ENCODE measurements around the gene HLF. TPM values are rescaled to one million over a fixed set of nuclear protein-coding genes. Genes with fewer than 3 reads are reported as not detected.

HLF gene
- total RNA-seq, 1 experiment from 2014 or later: not detected

DNA sequence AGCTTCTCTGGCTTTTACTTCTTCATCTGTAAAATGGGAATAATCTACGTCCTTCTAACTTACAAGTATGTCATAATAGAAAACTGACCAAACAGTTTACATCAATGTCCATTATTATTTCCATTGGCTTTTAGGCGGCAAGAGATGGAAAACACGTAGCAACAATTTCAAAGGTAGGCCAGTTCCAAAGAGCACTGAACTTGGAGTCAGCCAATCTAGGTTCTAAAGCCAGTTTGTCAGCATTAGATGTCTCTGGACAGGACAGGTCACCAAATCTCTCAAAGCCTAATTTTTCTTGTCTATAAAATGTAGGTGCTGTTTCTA, 17.6 kb downstream of the HLF start:
- Histone ChIP-seq H3K4me3 (ENCODE audit: low read length) (no peak overlapping the region), H3K4me1 (ENCODE audit: low read length) (no peaks in the 10 kb centered on the region), H3K36me3 (ENCODE audit: insufficient read depth, low read length) (no peaks in the 10 kb centered on the region), H3K27ac (ENCODE audit: low read length) (no peak overlapping the region), H2AFZ (ENCODE audit: low read length) (no peak overlapping the region), H3K9ac (ENCODE audit: low read length) (no peak overlapping the region), H3K79me2 (ENCODE audit: low read length) (no peaks in the 10 kb centered on the region), H3K9me2 (replicated peaks; ENCODE audit: insufficient read depth, low read length) (no peaks in the 10 kb centered on the region), H3K4me2 (ENCODE audit: low read depth, low read length, poor library complexity, severe bottlenecking) (no peak overlapping the region), H4K20me1 (ENCODE audit: insufficient read depth, low read depth, low read length) (no peaks in the 10 kb centered on the region), H3K9me3 (ENCODE audit: low read length) (no peaks in the 10 kb centered on the region), H3K27me3 (ENCODE audit: low read length) (no peaks in the 10 kb centered on the region)
- DNase-seq: no peak

DNA sequence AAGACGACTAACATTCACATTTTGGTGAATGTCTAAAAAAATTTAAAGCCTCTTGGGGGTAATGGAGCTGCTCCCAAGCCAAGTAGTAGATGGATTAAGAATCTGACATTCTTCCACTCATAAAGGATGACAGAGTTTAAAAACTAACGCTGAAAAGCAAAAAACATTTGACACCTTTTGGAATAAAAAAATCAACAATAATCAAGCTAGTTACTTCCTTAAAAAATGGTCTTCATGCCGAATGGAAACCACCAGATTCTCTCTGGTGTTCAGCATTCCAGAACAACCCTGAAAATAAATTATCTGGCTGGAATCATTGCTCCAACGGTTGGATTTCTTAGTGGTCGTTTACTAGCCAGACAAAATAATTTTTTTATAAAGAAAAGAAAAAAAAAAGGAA, 18.0 kb downstream of the HLF start:
- Histone ChIP-seq H3K4me1 (ENCODE audit: low read length) (no peaks in the 10 kb centered on the region), H3K36me3 (ENCODE audit: insufficient read depth, low read length) (no peaks in the 10 kb centered on the region), H3K9ac (ENCODE audit: low read length) (no peak overlapping the region), H3K4me3 (ENCODE audit: low read length) (no peak overlapping the region), H2AFZ (ENCODE audit: low read length) (no peak overlapping the region), H3K4me2 (ENCODE audit: low read depth, low read length, poor library complexity, severe bottlenecking) (no peak overlapping the region), H3K79me2 (ENCODE audit: low read length) (no peaks in the 10 kb centered on the region), H4K20me1 (ENCODE audit: insufficient read depth, low read depth, low read length) (no peaks in the 10 kb centered on the region), H3K27me3 (ENCODE audit: low read length) (no peaks in the 10 kb centered on the region), H3K27ac (ENCODE audit: low read length) (no peak overlapping the region), H3K9me2 (replicated peaks; ENCODE audit: insufficient read depth, low read length) (no peaks in the 10 kb centered on the region), H3K9me3 (ENCODE audit: low read length) (no peaks in the 10 kb centered on the region)
- DNase-seq: no peak

DNA sequence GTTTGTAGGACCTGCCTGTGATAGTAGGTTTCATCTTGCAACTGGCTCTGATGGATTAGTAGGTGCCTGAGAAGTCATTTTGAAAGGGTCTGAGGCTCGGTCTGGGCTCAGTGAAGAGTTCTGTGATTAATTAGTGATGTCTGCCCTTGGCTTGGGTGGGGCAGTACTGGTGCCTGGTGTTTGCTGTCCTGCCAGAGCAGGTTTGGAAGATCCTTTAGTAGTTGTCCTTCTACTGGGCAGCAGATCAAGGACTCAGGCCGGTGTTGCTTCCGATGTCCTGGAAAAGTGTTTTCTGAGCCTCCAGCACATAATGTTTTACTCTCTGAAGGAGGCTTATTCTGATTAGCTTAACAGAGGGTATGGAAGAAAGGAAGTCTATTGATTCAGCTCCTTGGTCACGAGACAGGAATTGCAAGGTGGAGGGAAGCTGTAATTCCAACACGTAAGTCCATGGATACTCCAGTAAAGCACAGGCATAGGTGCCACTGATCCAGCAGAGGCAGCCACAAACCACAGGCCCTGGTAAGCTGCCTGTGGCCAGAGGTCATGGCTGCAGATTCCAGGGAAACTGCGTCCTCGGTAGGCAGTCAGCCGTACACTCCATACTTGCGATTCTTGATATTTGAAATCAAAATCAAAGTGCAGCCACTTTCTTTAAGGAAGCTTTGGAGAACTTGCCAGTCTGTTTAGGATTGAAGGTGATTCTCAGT, 18.7 kb downstream of the HLF start:
- Histone ChIP-seq H3K36me3 (ENCODE audit: insufficient read depth, low read length) (no peaks in the 10 kb centered on the region), H3K4me2 (ENCODE audit: low read depth, low read length, poor library complexity, severe bottlenecking) (no peak overlapping the region), H3K4me1 (ENCODE audit: low read length) (no peaks in the 10 kb centered on the region), H3K79me2 (ENCODE audit: low read length) (no peaks in the 10 kb centered on the region), H3K4me3 (ENCODE audit: low read length) (no peak overlapping the region), H3K27ac (ENCODE audit: low read length) (no peak overlapping the region), H3K9me2 (replicated peaks; ENCODE audit: insufficient read depth, low read length) (no peaks in the 10 kb centered on the region), H3K27me3 (ENCODE audit: low read length) (no peaks in the 10 kb centered on the region), H3K9me3 (ENCODE audit: low read length) (no peaks in the 10 kb centered on the region), H3K9ac (ENCODE audit: low read length) (no peak overlapping the region), H4K20me1 (ENCODE audit: insufficient read depth, low read depth, low read length) (no peaks in the 10 kb centered on the region), H2AFZ (ENCODE audit: low read length) (no peak overlapping the region)
- DNase-seq: no peak

DNA sequence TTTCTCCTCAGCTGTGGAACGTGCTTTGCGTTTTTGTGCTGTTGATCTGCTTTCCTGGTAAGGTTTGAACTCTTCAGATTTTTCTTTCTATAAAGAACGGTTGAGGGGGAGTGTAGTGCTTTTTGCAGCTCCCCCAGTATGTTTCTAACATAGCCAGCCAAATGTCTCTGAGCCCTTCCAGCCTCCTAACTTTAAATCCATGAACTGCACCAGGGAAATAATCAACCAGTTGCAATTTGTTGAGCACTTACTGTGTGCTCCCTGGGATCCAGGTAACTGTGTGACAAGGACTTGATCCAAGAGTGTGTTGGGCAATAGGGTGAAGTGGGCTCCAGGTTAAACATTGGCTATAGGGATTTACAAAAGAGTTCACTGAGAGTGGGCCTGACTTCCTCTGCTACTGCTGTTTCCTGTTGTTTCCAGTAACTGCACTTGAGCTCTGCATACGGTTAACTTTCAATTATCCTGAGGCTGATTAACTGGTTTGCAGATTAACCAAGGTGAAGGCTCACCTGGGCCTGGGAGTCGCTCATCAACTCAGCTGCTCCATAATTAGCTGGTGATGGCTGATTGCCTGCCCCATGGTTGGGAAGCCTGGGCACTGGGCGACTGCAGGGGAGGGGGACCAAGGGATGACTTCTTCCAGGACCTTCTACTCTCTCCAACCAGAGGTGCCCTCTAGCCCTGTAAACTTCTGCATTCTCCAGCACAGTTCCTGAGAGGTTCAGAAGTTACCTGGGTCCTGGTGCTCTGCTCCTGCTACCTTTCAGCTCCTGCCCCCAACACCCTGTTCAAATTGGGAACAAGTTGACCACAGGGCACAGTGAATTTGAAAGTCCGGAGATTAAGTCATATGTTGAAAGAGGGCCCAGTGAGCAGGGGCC, 19.5 kb downstream of the HLF start:
- H3K4me3 ChIP-seq (ENCODE audit: low read length): no peak overlapping the region
- no peak overlapping the region for H2AFZ ChIP-seq (ENCODE audit: low read length)
- H4K20me1 ChIP-seq (ENCODE audit: insufficient read depth, low read depth, low read length): no peaks in the 10 kb centered on the region
- H3K36me3 ChIP-seq (ENCODE audit: insufficient read depth, low read length): no peaks in the 10 kb centered on the region
- H3K4me2 ChIP-seq (ENCODE audit: low read depth, low read length, poor library complexity, severe bottlenecking): no peak overlapping the region
- H3K4me1 ChIP-seq (ENCODE audit: low read length): no peaks in the 10 kb centered on the region
- H3K9ac ChIP-seq (ENCODE audit: low read length): no peak overlapping the region
- H3K27ac ChIP-seq (ENCODE audit: low read length): no peak overlapping the region
- no peak for DNase-seq
- no peaks in the 10 kb centered on the region for H3K9me3 ChIP-seq (ENCODE audit: low read length)
- no peaks in the 10 kb centered on the region for H3K9me2 ChIP-seq (replicated peaks; ENCODE audit: insufficient read depth, low read length)
- no peaks in the 10 kb centered on the region for H3K79me2 ChIP-seq (ENCODE audit: low read length)
- no peaks in the 10 kb centered on the region for H3K27me3 ChIP-seq (ENCODE audit: low read length)

DNA sequence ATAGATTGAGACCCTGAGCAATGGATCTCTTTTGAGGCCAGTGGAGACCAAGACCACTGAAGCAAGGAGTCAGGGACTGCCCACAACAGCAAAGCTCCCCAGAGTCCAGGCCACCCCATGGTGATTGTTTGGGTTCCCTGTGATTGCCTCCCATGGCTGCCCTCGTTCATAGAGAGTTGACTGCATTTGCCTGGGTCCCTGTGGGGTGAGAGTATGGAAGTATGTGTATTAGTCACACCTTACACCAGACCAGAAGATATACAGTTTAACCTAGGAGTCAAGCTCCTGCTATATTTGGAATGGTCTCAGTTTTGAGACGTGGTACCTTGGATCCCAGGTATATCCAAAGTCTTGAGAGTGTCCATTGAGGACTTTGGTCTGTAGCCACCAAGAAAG, 20.2 kb downstream of the HLF start:
- Histone ChIP-seq H4K20me1 (ENCODE audit: insufficient read depth, low read depth, low read length) (no peaks in the 10 kb centered on the region), H3K4me2 (ENCODE audit: low read depth, low read length, poor library complexity, severe bottlenecking) (no peak overlapping the region), H3K27me3 (ENCODE audit: low read length) (no peaks in the 10 kb centered on the region), H2AFZ (ENCODE audit: low read length) (no peak overlapping the region), H3K4me1 (ENCODE audit: low read length) (no peaks in the 10 kb centered on the region), H3K9ac (ENCODE audit: low read length) (no peak overlapping the region), H3K9me3 (ENCODE audit: low read length) (no peaks in the 10 kb centered on the region), H3K36me3 (ENCODE audit: insufficient read depth, low read length) (no peaks in the 10 kb centered on the region), H3K9me2 (replicated peaks; ENCODE audit: insufficient read depth, low read length) (no peaks in the 10 kb centered on the region), H3K4me3 (ENCODE audit: low read length) (no peak overlapping the region), H3K79me2 (ENCODE audit: low read length) (no peaks in the 10 kb centered on the region), H3K27ac (ENCODE audit: low read length) (no peak overlapping the region)
- DNase-seq: no peak

DNA sequence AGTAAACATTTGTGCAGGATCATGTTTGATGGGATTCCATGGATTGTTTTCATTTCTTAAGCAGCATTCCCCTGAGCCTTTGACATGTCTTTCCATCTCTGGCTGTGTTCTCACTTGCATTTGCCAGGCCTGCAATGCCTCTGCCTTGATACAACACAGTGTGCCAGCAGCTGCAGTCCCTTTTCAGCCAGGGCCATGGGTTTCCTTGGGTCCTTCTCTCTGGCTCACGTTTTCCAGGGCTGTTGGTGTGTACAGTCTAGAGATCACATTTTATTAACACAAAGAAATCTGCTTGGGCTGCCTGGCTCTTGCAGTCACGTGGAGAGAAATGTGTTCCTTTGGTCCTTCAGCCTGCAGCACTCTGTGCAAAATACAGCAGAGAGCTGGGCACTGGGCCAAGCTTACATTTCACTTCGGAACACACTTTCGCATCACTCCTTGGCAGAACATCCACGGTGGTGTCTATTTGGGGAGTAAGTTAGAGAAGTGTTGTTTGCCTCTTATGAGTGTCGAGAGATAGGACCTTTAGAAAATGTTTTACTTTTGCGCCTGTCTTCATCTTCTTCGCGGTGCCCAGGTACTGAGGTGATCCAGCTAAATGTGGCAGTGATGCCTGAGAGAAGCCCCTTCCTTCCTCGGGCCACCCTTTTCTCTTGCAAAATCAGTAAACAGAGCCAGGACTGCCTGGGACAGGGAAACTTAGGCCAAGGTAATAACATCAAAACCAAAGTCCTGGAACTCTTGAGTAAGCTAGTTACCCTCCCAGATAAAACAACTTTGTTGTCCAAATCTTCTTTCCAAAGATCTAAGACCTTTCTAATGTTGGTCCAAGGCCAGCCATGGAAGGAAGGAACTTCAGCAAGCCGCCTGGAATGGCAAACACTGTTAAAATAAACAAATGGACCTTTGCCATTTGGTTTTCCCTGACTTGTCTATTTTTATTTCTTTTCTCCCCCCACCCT, 20.9 kb downstream of the HLF start:
- H3K4me1 ChIP-seq (ENCODE audit: low read length): no peaks in the 10 kb centered on the region
- no peak for DNase-seq
- H3K4me3 ChIP-seq (ENCODE audit: low read length): no peak overlapping the region
- H3K79me2 ChIP-seq (ENCODE audit: low read length): no peaks in the 10 kb centered on the region
- no peak overlapping the region for H3K4me2 ChIP-seq (ENCODE audit: low read depth, low read length, poor library complexity, severe bottlenecking)
- no peak overlapping the region for H3K27ac ChIP-seq (ENCODE audit: low read length)
- no peaks in the 10 kb centered on the region for H3K27me3 ChIP-seq (ENCODE audit: low read length)
- H3K9ac ChIP-seq (ENCODE audit: low read length): no peak overlapping the region
- no peak overlapping the region for H2AFZ ChIP-seq (ENCODE audit: low read length)
- no peaks in the 10 kb centered on the region for H3K9me2 ChIP-seq (replicated peaks; ENCODE audit: insufficient read depth, low read length)
- no peaks in the 10 kb centered on the region for H4K20me1 ChIP-seq (ENCODE audit: insufficient read depth, low read depth, low read length)
- H3K36me3 ChIP-seq (ENCODE audit: insufficient read depth, low read length): no peaks in the 10 kb centered on the region
- H3K9me3 ChIP-seq (ENCODE audit: low read length): no peaks in the 10 kb centered on the region

DNA sequence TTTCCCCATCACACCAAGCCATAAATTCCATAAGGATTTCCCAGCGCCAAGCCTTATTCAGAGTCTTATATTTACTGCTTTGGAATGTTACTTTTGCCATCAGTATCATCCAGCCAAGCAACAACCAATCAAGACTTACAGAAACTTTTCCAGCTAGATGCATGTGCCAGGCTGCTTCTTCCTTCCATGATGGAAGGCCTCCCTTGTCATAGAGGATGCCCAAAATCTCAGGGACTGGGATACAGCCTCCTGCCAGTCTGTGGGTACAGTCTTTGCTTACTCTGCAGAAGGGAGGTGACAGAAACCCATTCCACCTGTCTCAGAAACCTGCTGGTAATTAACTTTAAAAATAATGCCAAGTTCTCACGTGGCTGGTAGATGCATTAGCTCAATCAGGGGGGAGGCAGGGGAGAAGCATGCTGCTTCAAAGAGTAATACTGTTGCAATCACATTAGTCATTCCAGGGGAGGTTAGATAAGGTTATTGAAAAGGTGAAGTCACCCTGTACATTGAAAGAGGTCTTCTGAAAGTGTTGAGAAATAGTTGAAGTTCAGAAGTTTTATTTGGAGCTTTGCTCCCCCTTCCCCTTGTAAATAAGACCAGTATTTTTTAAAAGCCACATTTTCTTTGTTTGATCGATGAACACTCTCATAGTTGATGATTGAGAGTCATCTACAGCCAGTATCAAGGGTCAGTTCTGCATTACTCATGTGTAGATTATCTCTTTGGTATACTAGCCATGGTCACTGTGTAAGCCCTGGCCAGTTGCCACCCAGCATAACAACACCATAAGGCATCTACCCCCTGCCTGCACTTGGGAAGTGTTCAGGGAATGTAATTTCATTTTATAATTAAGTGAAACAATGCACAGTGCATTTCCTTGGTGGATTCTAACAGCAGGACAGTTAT, 22.2 kb downstream of the HLF start:
- H3K9me2 ChIP-seq (replicated peaks; ENCODE audit: insufficient read depth, low read length): no peaks in the 10 kb centered on the region
- no peaks in the 10 kb centered on the region for H4K20me1 ChIP-seq (ENCODE audit: insufficient read depth, low read depth, low read length)
- 0 out of 2 replicates have a peak, but pooled peaks cover 4% of the 10 kb centered on the region for H3K27me3 ChIP-seq (ENCODE audit: low read length)
- no peaks in the 10 kb centered on the region for H3K4me1 ChIP-seq (ENCODE audit: low read length)
- no peaks in the 10 kb centered on the region for H3K79me2 ChIP-seq (ENCODE audit: low read length)
- no peak overlapping the region for H3K9ac ChIP-seq (ENCODE audit: low read length)
- H3K4me2 ChIP-seq (ENCODE audit: low read depth, low read length, poor library complexity, severe bottlenecking): no peak overlapping the region
- no peaks in the 10 kb centered on the region for H3K9me3 ChIP-seq (ENCODE audit: low read length)
- H3K36me3 ChIP-seq (ENCODE audit: insufficient read depth, low read length): no peaks in the 10 kb centered on the region
- no peak for DNase-seq
- no peak overlapping the region for H3K27ac ChIP-seq (ENCODE audit: low read length)
- H2AFZ ChIP-seq (ENCODE audit: low read length): no peak overlapping the region
- no peak overlapping the region for H3K4me3 ChIP-seq (ENCODE audit: low read length)

All from Karpas-422 (cell line).